LNCaP clone FGC (cell line): ENCODE results near the gene CARD10.

Source experiments
- DNase-seq: peaks from one replicate; pipeline ENCODE4 v3.0.0-alpha.2; 2011; ENCODE audit warnings: low read depth
- H3K4me3 ChIP-seq: 2 replicates; pipeline ENCODE4 v1.5.1; 2011; ENCODE audit warnings: mild to moderate bottlenecking, low read depth, low read length, control low read depth
- TF ChIP-seq, protein P1 (sequence below): IDR thresholded peaks from 2 replicates; pipeline ENCODE4 v1.5.1; 2012; ENCODE audit warnings: mild to moderate bottlenecking; ENCODE audit not compliant: control insufficient read depth, insufficient read depth; ENCODE audit errors: extremely low read depth

The CARD10 gene

DNA sequence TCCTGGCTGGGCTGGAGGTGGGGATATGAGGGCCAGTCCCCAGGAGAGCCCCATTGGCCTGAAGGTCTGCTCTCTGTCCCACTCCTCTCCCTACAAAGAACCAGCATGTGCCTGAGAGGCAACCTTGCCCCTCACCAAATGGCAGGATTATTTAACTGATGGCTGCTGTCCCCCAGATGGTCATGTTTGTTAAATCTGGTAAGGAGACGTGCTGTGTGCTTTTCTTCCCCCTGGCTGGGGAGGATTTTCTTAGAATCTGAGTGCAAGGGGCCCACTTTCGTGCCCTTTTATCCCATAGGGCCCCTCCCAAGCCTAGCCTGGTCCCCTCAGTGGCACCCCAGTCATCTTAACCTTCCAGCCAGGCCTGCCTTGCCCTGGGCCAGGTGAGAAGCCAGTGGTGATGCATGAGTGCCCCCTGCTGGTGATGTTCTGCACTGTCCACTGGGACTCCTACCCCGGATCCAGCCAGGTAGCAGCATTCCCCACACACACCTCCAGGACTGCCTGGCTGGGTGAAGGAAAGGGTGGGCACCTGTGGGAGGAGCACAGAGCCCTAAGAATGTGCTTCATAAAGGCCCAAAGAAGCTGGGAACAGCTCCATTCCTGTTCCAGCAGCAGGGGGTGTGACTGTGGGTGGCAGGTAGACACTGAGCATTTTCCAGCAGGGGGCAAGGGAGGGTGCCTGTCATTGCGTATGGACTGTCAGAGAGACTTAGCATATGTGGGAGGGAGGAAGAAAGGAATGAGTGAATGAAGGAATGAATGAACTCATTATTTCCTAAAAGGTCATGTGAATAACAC, 61.9 kb downstream of the CARD10 start:
- no peak for DNase-seq
- H3K4me3 ChIP-seq: no peak overlapping the region
- TF ChIP-seq, protein P1, sequence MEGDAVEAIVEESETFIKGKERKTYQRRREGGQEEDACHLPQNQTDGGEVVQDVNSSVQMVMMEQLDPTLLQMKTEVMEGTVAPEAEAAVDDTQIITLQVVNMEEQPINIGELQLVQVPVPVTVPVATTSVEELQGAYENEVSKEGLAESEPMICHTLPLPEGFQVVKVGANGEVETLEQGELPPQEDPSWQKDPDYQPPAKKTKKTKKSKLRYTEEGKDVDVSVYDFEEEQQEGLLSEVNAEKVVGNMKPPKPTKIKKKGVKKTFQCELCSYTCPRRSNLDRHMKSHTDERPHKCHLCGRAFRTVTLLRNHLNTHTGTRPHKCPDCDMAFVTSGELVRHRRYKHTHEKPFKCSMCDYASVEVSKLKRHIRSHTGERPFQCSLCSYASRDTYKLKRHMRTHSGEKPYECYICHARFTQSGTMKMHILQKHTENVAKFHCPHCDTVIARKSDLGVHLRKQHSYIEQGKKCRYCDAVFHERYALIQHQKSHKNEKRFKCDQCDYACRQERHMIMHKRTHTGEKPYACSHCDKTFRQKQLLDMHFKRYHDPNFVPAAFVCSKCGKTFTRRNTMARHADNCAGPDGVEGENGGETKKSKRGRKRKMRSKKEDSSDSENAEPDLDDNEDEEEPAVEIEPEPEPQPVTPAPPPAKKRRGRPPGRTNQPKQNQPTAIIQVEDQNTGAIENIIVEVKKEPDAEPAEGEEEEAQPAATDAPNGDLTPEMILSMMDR: peak; percentile 95

DNA sequence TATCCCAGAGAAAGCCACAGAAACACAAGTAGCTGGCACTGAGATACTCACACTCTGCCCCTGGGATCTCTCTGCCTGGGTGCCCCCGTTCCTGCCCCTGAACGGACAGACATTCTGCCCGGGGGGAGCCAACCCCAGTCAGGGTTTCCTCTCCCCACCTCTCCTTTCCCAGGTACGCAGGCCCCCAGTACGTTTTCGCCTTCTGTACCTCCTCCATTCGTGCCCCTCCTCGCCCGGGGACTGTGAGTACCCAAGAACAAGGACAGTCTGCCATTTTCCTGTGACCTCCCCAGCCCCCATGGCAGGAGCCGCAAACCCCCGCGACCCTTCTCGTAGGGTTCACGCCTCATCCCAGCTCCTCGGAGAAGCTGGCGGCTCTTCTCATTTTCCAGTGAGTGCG, 62.9 kb downstream of the CARD10 start:
- TF ChIP-seq, protein P1: no peak
- no peak for DNase-seq

DNA sequence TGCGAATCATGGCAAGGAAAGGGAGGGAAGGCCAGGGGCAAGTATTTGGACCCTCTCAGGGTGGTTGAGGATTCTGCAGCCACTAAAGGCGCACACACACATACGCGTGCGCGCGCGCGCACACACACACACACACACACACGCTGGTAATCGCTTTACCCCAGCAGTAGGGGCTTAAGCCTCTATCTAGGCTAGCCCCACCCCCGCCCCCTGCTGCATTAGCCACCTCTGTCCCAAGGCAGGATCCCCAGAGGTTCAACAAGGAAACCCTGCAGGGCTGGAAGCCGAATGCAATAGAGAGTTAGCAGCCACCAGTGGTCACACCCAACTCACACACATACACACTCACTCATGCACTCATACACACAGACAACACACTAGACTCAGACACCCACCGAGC, 63.3 kb downstream of the CARD10 start:
- TF ChIP-seq, protein P1: no peak
- H3K4me3 ChIP-seq: no peak overlapping the region
- no peak for DNase-seq

More for the DNA sequence above, 62.9 kb downstream of the CARD10 start:
- no peak overlapping the region for H3K4me3 ChIP-seq

DNA sequence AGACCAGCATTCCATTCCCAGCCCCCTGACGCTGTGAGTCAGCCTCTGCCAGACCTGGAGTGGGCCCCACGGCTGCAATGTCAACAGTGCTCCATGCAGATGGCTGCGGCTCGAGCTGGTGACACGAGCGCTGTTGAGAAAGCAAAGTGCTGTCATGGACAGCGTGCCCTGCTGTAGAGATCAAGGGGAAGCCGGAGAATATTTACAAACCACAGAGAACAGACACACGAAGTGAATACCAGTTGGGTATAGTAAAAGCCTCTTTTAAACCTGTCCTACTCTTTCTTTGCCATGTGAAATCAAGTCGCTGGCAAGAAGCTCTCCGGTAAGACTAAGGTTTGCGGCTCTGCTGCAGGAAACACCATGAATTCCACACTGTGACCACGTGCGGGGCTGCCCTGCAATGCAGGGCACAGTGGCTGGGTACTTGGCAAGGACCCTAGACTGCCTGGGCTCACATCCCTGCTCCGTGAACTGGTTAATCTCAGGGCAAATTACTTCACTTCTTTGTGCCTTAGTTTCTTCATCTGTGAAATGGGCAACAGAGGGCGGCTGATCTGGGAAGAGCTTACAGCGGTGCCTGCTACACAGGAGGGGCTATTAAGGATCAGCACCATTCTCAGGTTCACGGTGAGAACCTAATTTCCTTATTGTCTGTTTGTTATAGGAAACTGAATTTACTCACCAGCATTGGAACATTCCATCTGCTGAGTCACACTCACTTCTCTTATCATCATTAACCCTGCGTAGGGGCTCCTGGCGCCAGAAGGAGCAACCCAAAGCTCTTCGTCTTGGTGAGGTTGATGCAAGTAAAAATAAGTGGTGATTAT, 64.1 kb downstream of the CARD10 start:
- H3K4me3 ChIP-seq: no peak overlapping the region
- TF ChIP-seq, protein P1: no peak
- DNase-seq: no peak

DNA sequence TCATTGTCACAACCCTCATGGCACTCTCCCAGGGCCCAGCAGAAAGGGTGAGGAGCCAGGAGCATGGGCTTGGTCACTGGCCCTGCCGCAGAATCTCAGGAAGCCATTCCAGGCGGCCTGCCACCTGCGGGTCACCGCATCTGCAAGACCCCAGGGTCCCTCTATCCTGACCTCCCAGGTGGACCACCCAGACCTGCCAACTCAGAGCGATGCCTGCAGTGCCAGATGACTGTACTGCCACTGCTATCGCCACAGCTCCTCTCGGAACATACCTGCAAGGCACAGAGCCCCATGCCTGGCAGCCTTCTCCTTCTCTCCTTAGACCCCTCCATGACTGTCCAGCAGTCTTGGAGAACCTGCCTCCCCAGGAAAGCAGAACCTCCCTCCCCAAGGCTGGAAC, 65.5 kb downstream of the CARD10 start:
- no peak overlapping the region for H3K4me3 ChIP-seq
- TF ChIP-seq, protein P1: no peak
- no peak for DNase-seq

DNA sequence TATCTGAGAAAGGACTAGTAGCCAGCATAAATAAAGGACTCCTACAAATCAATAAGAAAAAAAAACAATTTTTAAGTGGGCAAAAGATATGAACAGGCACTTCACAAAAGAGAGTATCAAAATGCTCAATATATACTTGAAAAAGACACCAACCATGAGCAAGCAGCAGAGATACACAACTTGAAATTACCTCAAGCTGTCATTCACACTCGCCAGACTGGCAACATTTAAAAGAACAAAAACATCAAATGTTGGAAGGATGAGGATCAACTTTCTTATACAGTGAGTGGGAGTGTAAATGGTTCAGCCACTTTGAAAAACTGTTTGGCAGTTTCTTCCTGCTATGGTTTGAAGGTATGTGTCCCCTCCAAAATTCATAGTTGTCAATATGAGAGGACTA, 68.0 kb downstream of the CARD10 start:
- H3K4me3 ChIP-seq: no peak overlapping the region
- DNase-seq: no peak
- TF ChIP-seq, protein P1: no peak
